CD8-positive, alpha-beta memory T cell (primary cell): ENCODE results near the gene REC8. TPM values are rescaled to one million over a fixed set of nuclear protein-coding genes. Genes with fewer than 3 reads are reported as not detected.

Source experiments
- polyA plus RNA-seq: library from polyadenylated mRNA; unstranded; fragments of 300-500 nt; fragmentation: Illumina TruSeq; gene quantifications from one replicate; pipeline ENCODE4 v1.2.3, GENCODE V29; 2021
- total RNA-seq, 2 experiments: library from RNA; stranded (reverse); gene quantifications; one replicate each; pipeline ENCODE4 v1.2.3, GENCODE V29; 2021

REC8 gene
- total and polyA plus RNA-seq, 3 experiments from 2014 or later: 10.0 to 26.7 (median 24.5) TPM

Other genes starting within 250 kb of the REC8 start
Only the 30 nearest of the 32 such genes appear.
- gene DHRS4L2, start 183.2 kb upstream of the REC8 start, total RNA-seq: 10 to 100 TPM; 21.1 to 23.4 TPM
- gene DHRS4L2, start 183.2 kb upstream of the REC8 start, polyA plus RNA-seq: 18.4 TPM
- 1 to 10 TPM; 1.2 to 1.5 TPM for gene CARMIL3, start 120.1 kb upstream of the REC8 start, total RNA-seq
- 0.14 TPM for gene CARMIL3, start 120.1 kb upstream of the REC8 start, polyA plus RNA-seq
- gene CPNE6, start 100.5 kb upstream of the REC8 start, total RNA-seq: not detected
- gene CPNE6, start 100.5 kb upstream of the REC8 start, polyA plus RNA-seq: not detected
- gene PCK2, start 77.8 kb upstream of the REC8 start, total RNA-seq: 10 to 100 TPM; 79.6 to 88.3 TPM
- 16.9 TPM for gene PCK2, start 77.8 kb upstream of the REC8 start, polyA plus RNA-seq
- 10 to 100 TPM; 69.0 to 72.4 TPM for gene DCAF11, start 57.3 kb upstream of the REC8 start, total RNA-seq
- 83.9 TPM for gene DCAF11, start 57.3 kb upstream of the REC8 start, polyA plus RNA-seq
- gene NRL, start 57.1 kb upstream of the REC8 start, total RNA-seq: 1 to 10 TPM; 1.5 to 1.6 TPM
- gene NRL, start 57.1 kb upstream of the REC8 start, polyA plus RNA-seq: 1.5 TPM
- gene FITM1, start 41.4 kb upstream of the REC8 start, total RNA-seq: 1 to 10 TPM in 1 of 2 experiments, under 1 TPM in 1; 0.58 to 1.1 TPM
- not detected for gene FITM1, start 41.4 kb upstream of the REC8 start, polyA plus RNA-seq
- 100 to 1,000 TPM; 343 to 347 TPM for gene PSME1, start 35.9 kb upstream of the REC8 start, total RNA-seq
- 1,041 TPM for gene PSME1, start 35.9 kb upstream of the REC8 start, polyA plus RNA-seq
- gene EMC9, start 30.5 kb upstream of the REC8 start, total RNA-seq: 10 to 100 TPM; 28.1 to 30.2 TPM
- gene EMC9, start 30.5 kb upstream of the REC8 start, polyA plus RNA-seq: 15.0 TPM
- 100 to 1,000 TPM; 368 to 376 TPM for gene PSME2, start 25.5 kb upstream of the REC8 start, total RNA-seq
- gene PSME2, start 25.5 kb upstream of the REC8 start, polyA plus RNA-seq: 534 TPM
- gene RNF31, start 24.6 kb upstream of the REC8 start, total RNA-seq: 10 to 100 TPM; 85.9 TPM
- gene RNF31, start 24.6 kb upstream of the REC8 start, polyA plus RNA-seq: 71.5 TPM
- 10 to 100 TPM; 62.0 to 68.6 TPM for gene IRF9, start 10.8 kb upstream of the REC8 start, total RNA-seq
- 91.7 TPM for gene IRF9, start 10.8 kb upstream of the REC8 start, polyA plus RNA-seq
- 100 to 1,000 TPM; 164 to 172 TPM for gene IPO4, start 16.7 kb downstream of the REC8 start, total RNA-seq
- 20.9 TPM for gene IPO4, start 16.7 kb downstream of the REC8 start, polyA plus RNA-seq
- gene TM9SF1, start 23.4 kb downstream of the REC8 start, total RNA-seq: 10 to 100 TPM; 31.3 to 34.0 TPM
- gene TM9SF1, start 23.4 kb downstream of the REC8 start, polyA plus RNA-seq: 30.0 TPM
- under 1 TPM; 0.26 to 0.44 TPM for gene TSSK4, start 33.6 kb downstream of the REC8 start, total RNA-seq
- gene TSSK4, start 33.6 kb downstream of the REC8 start, polyA plus RNA-seq: 1.2 TPM
- gene CHMP4A, start 41.4 kb downstream of the REC8 start, total RNA-seq: 10 to 100 TPM; 86.4 to 87.6 TPM
- 159 TPM for gene CHMP4A, start 41.4 kb downstream of the REC8 start, polyA plus RNA-seq
- 10 to 100 TPM; 15.5 to 16.2 TPM for gene MDP1, start 44.0 kb downstream of the REC8 start, total RNA-seq
- gene MDP1, start 44.0 kb downstream of the REC8 start, polyA plus RNA-seq: 25.8 TPM
- gene NEDD8, start 60.3 kb downstream of the REC8 start, total RNA-seq: 100 to 1,000 TPM; 232 to 240 TPM
- 364 TPM for gene NEDD8, start 60.3 kb downstream of the REC8 start, polyA plus RNA-seq
- 10 to 100 TPM; 43.6 to 48.6 TPM for gene GMPR2, start 60.8 kb downstream of the REC8 start, total RNA-seq
- 96.8 TPM for gene GMPR2, start 60.8 kb downstream of the REC8 start, polyA plus RNA-seq
- gene TINF2, start 70.5 kb downstream of the REC8 start, total RNA-seq: 100 to 1,000 TPM; 101 to 106 TPM
- 161 TPM for gene TINF2, start 70.5 kb downstream of the REC8 start, polyA plus RNA-seq
- gene TGM1, start 91.1 kb downstream of the REC8 start, total RNA-seq: 1 to 10 TPM; 3.2 to 3.7 TPM
- gene TGM1, start 91.1 kb downstream of the REC8 start, polyA plus RNA-seq: not detected
- 10 to 100 TPM; 41.0 to 41.8 TPM for gene RABGGTA, start 99.5 kb downstream of the REC8 start, total RNA-seq
- gene RABGGTA, start 99.5 kb downstream of the REC8 start, polyA plus RNA-seq: 37.7 TPM
- gene DHRS1, start 127.7 kb downstream of the REC8 start, total RNA-seq: 1 to 10 TPM; 9.3 to 9.8 TPM
- gene DHRS1, start 127.7 kb downstream of the REC8 start, polyA plus RNA-seq: 34.8 TPM
- gene NOP9, start 127.8 kb downstream of the REC8 start, total RNA-seq: 10 to 100 TPM; 44.1 to 47.1 TPM
- 2.1 TPM for gene NOP9, start 127.8 kb downstream of the REC8 start, polyA plus RNA-seq
- gene CIDEB, start 135.9 kb downstream of the REC8 start, total RNA-seq: 10 to 100 TPM; 12.4 to 12.7 TPM
- gene CIDEB, start 135.9 kb downstream of the REC8 start, polyA plus RNA-seq: 27.5 TPM
- 1 to 10 TPM; 8.3 to 8.7 TPM for gene LTB4R2, start 138.1 kb downstream of the REC8 start, total RNA-seq
- gene LTB4R2, start 138.1 kb downstream of the REC8 start, polyA plus RNA-seq: 2.6 TPM
- gene LTB4R, start 139.4 kb downstream of the REC8 start, total RNA-seq: 10 to 100 TPM in 1 of 2 experiments, 1 to 10 TPM in 1; 9.8 to 12.3 TPM
- gene LTB4R, start 139.4 kb downstream of the REC8 start, polyA plus RNA-seq: 10.3 TPM
- 1 to 10 TPM in 1 of 2 experiments, under 1 TPM in 1; 0.84 to 1.5 TPM for gene ADCY4, start 163.0 kb downstream of the REC8 start, total RNA-seq
- 0.64 TPM for gene ADCY4, start 163.0 kb downstream of the REC8 start, polyA plus RNA-seq
- gene RIPK3, start 167.9 kb downstream of the REC8 start, total RNA-seq: 10 to 100 TPM; 11.6 to 12.5 TPM
- 15.4 TPM for gene RIPK3, start 167.9 kb downstream of the REC8 start, polyA plus RNA-seq
- 1 to 10 TPM in 1 of 2 experiments, under 1 TPM in 1; 0.81 to 1.5 TPM for gene NFATC4, start 196.1 kb downstream of the REC8 start, total RNA-seq
- not detected for gene NFATC4, start 196.1 kb downstream of the REC8 start, polyA plus RNA-seq